Measurements from ENCODE around the gene F11.
"Not testable (repeated sequence)": the region's sequence is repeated elsewhere in the genome, so short reads cannot be mapped to it uniquely, and the experiment has no call there.

F11 gene

GRCh38 chr4:186265683-186266652 is at the start of gene F11:
Gene F11, plus strand, starts transcription at chr4:186266189. Its CDS starts 948 bp downstream, at chr4:186267137.
- DNase-seq (ENCODE audit: low spot score): peak; percentile 35

GRCh38 chr4:186216465-186217024 is 49.4 kb upstream of the F11 start:
- DNase-seq (ENCODE audit: low spot score): no peak

GRCh38 chr4:186217733-186218293 is 48.2 kb upstream of the F11 start:
- DNase-seq (ENCODE audit: low spot score): no peak

GRCh38 chr4:186221624-186222023 is 44.4 kb upstream of the F11 start:
- no peak for DNase-seq (ENCODE audit: low spot score)

GRCh38 chr4:186225848-186226247 is 40.1 kb upstream of the F11 start:
- DNase-seq (ENCODE audit: low spot score): no peak

- DNase-seq (ENCODE audit: low spot score): no peak
These were observed 39.3 kb upstream of the F11 start for GRCh38 chr4:186226521-186227189.

- DNase-seq (ENCODE audit: low spot score): no peak
These were observed 38.8 kb upstream of the F11 start, which contains the start of gene KLKB1 for GRCh38 chr4:186227221-186227620. Gene KLKB1, plus strand, starts transcription at chr4:186227507. Its CDS starts 689 bp downstream, at chr4:186228196.

- no peak for DNase-seq (ENCODE audit: low spot score)
These were observed 38.1 kb upstream of the F11 start for GRCh38 chr4:186227744-186228513.

- no peak for DNase-seq (ENCODE audit: low spot score)
These were observed 37.5 kb upstream of the F11 start for GRCh38 chr4:186228514-186228894.

- no peak for DNase-seq (ENCODE audit: low spot score)
These were observed 31.6 kb upstream of the F11 start for GRCh38 chr4:186234367-186234766.

- DNase-seq (ENCODE audit: low spot score): no peak
These were observed 29.9 kb upstream of the F11 start for GRCh38 chr4:186236126-186236525.

GRCh38 chr4:186240452-186240847 is 25.5 kb upstream of the F11 start:
- no peak for DNase-seq (ENCODE audit: low spot score)

- no peak for DNase-seq (ENCODE audit: low spot score)
These were observed 25.0 kb upstream of the F11 start for GRCh38 chr4:186240848-186241491.

GRCh38 chr4:186241616-186242015 is 24.4 kb upstream of the F11 start:
- DNase-seq (ENCODE audit: low spot score): no peak

- DNase-seq (ENCODE audit: low spot score): not testable (repeated sequence)
These were observed 24.0 kb upstream of the F11 start for GRCh38 chr4:186242031-186242430.

- DNase-seq (ENCODE audit: low spot score): no peak
These were observed 22.7 kb upstream of the F11 start for GRCh38 chr4:186243331-186243730.

GRCh38 chr4:186244835-186245234 is 21.2 kb upstream of the F11 start:
- DNase-seq (ENCODE audit: low spot score): no peak

- DNase-seq (ENCODE audit: low spot score): not testable (repeated sequence)
These were observed 18.8 kb upstream of the F11 start for GRCh38 chr4:186247062-186247752.

GRCh38 chr4:186248643-186249042 is 17.3 kb upstream of the F11 start:
- no peak for DNase-seq (ENCODE audit: low spot score)

All from iPS-NIHi11 (cell line).